SU-DHL-6 (cell line): ENCODE results near the gene TET3.
A peak's percentile ranks its signal among the peaks of the same experiment; 100 is the strongest.

Source experiments
- H2AFZ ChIP-seq: fragments of 200-600 bp; sonication (generic); 2 replicates; pipeline ENCODE4 v1.6.1; 2014; ENCODE audit warnings: low read depth, mild to moderate bottlenecking, moderate library complexity, mixed read lengths, antibody characterized with exemption, low read length; ENCODE audit not compliant: severe bottlenecking
- H3F3A ChIP-seq: fragments of 200-600 bp; shearing (Covaris generic); 2 replicates; pipeline ENCODE4 v1.6.0; 2016; ENCODE audit warnings: antibody characterized with exemption, mild to moderate bottlenecking; ENCODE audit not compliant: insufficient read depth
- H3K27ac ChIP-seq: fragments of 200-600 bp; sonication (generic); 2 replicates; pipeline ENCODE4 v1.5.1; 2016; ENCODE audit warnings: low read depth, mild to moderate bottlenecking, low read length, moderate library complexity, mixed read lengths
- H3K27me3 ChIP-seq: fragments of 200-600 bp; sonication (generic), shearing (Covaris generic); 2 replicates; pipeline ENCODE4 v1.6.0; 2014; ENCODE audit warnings: mild to moderate bottlenecking, low read length
- H3K36me3 ChIP-seq: fragments of 200-600 bp; sonication (generic); 2 replicates; pipeline ENCODE4 v1.6.1; 2014; ENCODE audit warnings: mild to moderate bottlenecking, low read length, mixed read lengths
- H3K4me2 ChIP-seq: fragments of 300-600, 200-600 bp; shearing (Covaris generic), sonication (generic); 2 replicates; pipeline ENCODE4 v1.6.0; 2014; ENCODE audit warnings: low read length, low read depth, mild to moderate bottlenecking; ENCODE audit not compliant: poor library complexity, severe bottlenecking
- H3K4me3 ChIP-seq: fragments of 200-600 bp; sonication (generic); 2 replicates; pipeline ENCODE4 v1.5.1; 2014; ENCODE audit warnings: antibody characterized with exemption, low read length, mild to moderate bottlenecking, mixed read lengths; ENCODE audit not compliant: insufficient read depth, poor library complexity, severe bottlenecking
- H3K79me2 ChIP-seq: fragments of 200-600 bp; sonication (generic); 2 replicates; pipeline ENCODE4 v1.6.1; 2014; ENCODE audit warnings: mild to moderate bottlenecking, low read length, moderate library complexity; ENCODE audit not compliant: insufficient read depth
- H3K9ac ChIP-seq: fragments of 200-600 bp; sonication (generic); 2 replicates; pipeline ENCODE4 v1.7.0; 2014; ENCODE audit warnings: mild to moderate bottlenecking, low read length
- H3K9me2 ChIP-seq: fragments of 200-600 bp; sonication (generic); replicated peaks from 2 replicates; pipeline ENCODE4 v1.6.1; 2014; ENCODE audit warnings: low read length; ENCODE audit not compliant: insufficient read depth
- H3K9me3 ChIP-seq: fragments of 200-600 bp; sonication (generic); 2 replicates; pipeline ENCODE4 v1.6.1; 2014; ENCODE audit warnings: low read length, mixed read lengths; ENCODE audit not compliant: insufficient read depth
- H4K20me1 ChIP-seq: fragments of 200-600 bp; sonication (generic); 2 replicates; pipeline ENCODE4 v1.6.1; 2014; ENCODE audit warnings: low read depth, mild to moderate bottlenecking, antibody characterized with exemption, low read length, moderate library complexity, mixed read lengths
- EZH2phosphoT487 ChIP-seq: fragments of 200-600 bp; sonication (generic), shearing (Covaris generic); conservative IDR thresholded peaks from 2 replicates; pipeline ENCODE4 v1.6.1; 2018; ENCODE audit warnings: mild to moderate bottlenecking, antibody characterized with exemption, low read length, moderate library complexity, mixed read lengths
- TF ChIP-seq, protein P1 (sequence below): fragments of 200-600 bp; sonication (generic); IDR thresholded peaks from one replicate; pipeline ENCODE4 v1.5.1; 2017; ENCODE audit warnings: antibody characterized with exemption, mild to moderate bottlenecking, low read length, moderate library complexity; ENCODE audit not compliant: insufficient read depth, poor library complexity, severe bottlenecking

TET3 gene

DNA sequence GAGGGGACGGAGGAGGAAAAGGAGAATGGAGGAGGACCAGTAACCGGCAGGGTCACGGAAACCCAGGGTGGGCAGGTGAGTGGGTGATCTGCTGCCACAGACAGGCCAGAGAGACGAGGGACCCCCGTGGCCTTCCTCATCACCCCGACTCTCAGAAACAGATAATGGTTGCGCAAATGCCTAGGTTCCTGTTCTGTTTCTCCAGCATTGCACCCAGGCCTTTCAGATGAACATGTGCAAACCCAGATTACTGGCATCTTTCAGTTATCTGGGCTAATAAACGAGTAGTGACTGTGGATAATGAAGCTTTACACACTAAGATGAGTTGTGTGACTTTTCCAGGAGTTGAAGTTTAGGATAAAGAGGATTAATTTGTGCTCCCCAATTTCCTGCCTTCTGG is 46.5 kb downstream of the TET3 start:
- peak overlapping the region; percentile 46 for H3K9ac ChIP-seq
- no peak overlapping the region for H2AFZ ChIP-seq
- peaks cover 42% of the 10 kb centered on the region for H3F3A ChIP-seq
- peak overlapping the region; percentile 76 for H3K4me2 ChIP-seq
- peaks cover 4% of the 10 kb centered on the region; the same call in 1 of the 2 replicates for H3K36me3 ChIP-seq
- peaks cover 84% of the 10 kb centered on the region for H3K79me2 ChIP-seq
- H4K20me1 ChIP-seq, result no peaks in the 10 kb centered on the region
- H3K27ac ChIP-seq, result peak overlapping the region; percentile 90
- no peaks in the 10 kb centered on the region; the same call in 1 of the 2 replicates for H3K9me3 ChIP-seq
- no peak overlapping the region for H3K4me3 ChIP-seq
- no peak for TF ChIP-seq EZH2phosphoT487
- TF ChIP-seq, protein P1, sequence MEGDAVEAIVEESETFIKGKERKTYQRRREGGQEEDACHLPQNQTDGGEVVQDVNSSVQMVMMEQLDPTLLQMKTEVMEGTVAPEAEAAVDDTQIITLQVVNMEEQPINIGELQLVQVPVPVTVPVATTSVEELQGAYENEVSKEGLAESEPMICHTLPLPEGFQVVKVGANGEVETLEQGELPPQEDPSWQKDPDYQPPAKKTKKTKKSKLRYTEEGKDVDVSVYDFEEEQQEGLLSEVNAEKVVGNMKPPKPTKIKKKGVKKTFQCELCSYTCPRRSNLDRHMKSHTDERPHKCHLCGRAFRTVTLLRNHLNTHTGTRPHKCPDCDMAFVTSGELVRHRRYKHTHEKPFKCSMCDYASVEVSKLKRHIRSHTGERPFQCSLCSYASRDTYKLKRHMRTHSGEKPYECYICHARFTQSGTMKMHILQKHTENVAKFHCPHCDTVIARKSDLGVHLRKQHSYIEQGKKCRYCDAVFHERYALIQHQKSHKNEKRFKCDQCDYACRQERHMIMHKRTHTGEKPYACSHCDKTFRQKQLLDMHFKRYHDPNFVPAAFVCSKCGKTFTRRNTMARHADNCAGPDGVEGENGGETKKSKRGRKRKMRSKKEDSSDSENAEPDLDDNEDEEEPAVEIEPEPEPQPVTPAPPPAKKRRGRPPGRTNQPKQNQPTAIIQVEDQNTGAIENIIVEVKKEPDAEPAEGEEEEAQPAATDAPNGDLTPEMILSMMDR, result no peak
- no peaks in the 10 kb centered on the region for H3K27me3 ChIP-seq
- H3K9me2 ChIP-seq, result no peaks in the 10 kb centered on the region

- TF ChIP-seq, protein P1, result no peak
- TF ChIP-seq EZH2phosphoT487, result no peak
These were observed 47.2 kb downstream of the TET3 start for GRCh38 chr2:74031959-74032287.

GRCh38 chr2:74033375-74033774 is 48.7 kb downstream of the TET3 start:
- H4K20me1 ChIP-seq, result no peaks in the 10 kb centered on the region
- H3K4me2 ChIP-seq, result peak overlapping the region; percentile 76
- H3K4me3 ChIP-seq, result peak overlapping the region; percentile 34

More at GRCh38 chr2:74031959-74032287, 47.2 kb downstream of the TET3 start:
- peak overlapping the region; percentile 46 for H3K9ac ChIP-seq
- no peaks in the 10 kb centered on the region for H3K27me3 ChIP-seq
- H4K20me1 ChIP-seq, result no peaks in the 10 kb centered on the region
- H3K9me3 ChIP-seq, result no peaks in the 10 kb centered on the region; the same call in 1 of the 2 replicates
- peak overlapping the region; percentile 34 for H3K4me3 ChIP-seq
- no peaks in the 10 kb centered on the region for H3K9me2 ChIP-seq
- H2AFZ ChIP-seq, result no peak overlapping the region
- peaks cover 42% of the 10 kb centered on the region for H3F3A ChIP-seq
- H3K36me3 ChIP-seq, result peaks cover 4% of the 10 kb centered on the region; the same call in 1 of the 2 replicates
- H3K4me2 ChIP-seq, result peak overlapping the region; percentile 76
- peak overlapping the region; percentile 90 for H3K27ac ChIP-seq
- H3K79me2 ChIP-seq, result peaks cover 84% of the 10 kb centered on the region

More at GRCh38 chr2:74033375-74033774, 48.7 kb downstream of the TET3 start:
- TF ChIP-seq, protein P1, result no peak
- Histone ChIP-seq H3K36me3 (no peaks in the 10 kb centered on the region), H3K9me3 (no peaks in the 10 kb centered on the region), H3K27ac (peak overlapping the region; percentile 90), H3K79me2 (peaks cover 84% of the 10 kb centered on the region), H3K9me2 (no peaks in the 10 kb centered on the region), H3K9ac (peak overlapping the region; percentile 46), H2AFZ (no peak overlapping the region), H3K27me3 (no peaks in the 10 kb centered on the region), H3F3A (peaks cover 38% of the 10 kb centered on the region)
